ENCODE results near the gene STIM2. TPM values are rescaled to one million over a fixed set of nuclear protein-coding genes. Genes with fewer than 3 reads are reported as not detected.
A peak's percentile ranks its signal among the peaks of the same experiment; 100 is the strongest.

The STIM2 gene
- total and polyA plus RNA-seq, 2 of the 4 experiments (the other 2 are of a cell fraction), result 16.1 to 27.6 TPM

- intact Hi-C loops (cut with micrococcal nuclease), result no loop called here
- CTCF ChIA-PET, result no interaction called here
Measured at GRCh38 chr4:26992657-26993361, 132.2 kb downstream of the STIM2 start.

More at GRCh38 chr4:26992657-26993361, 132.2 kb downstream of the STIM2 start:
- no TSS peak for BruUV-seq (replicated peaks)
- dilution Hi-C loops (cut with HindIII; ENCODE audit: low sequenced_read_pairs, unreplicated experiment), result no loop called here
- POLR2A ChIA-PET (ENCODE audit: unreplicated experiment), result no interaction called here
- no peak overlapping the region for H3K9ac ChIP-seq (ENCODE audit: low read depth, low read length)
- no peak overlapping the region for H4K91ac ChIP-seq (ENCODE audit: insufficient read depth, low read depth, low read length)
- ATAC-seq (ENCODE audit: low read depth) (peak; percentile 85), DNase-seq (peak; percentile 89)
- no peaks in the 10 kb centered on the region for H4K20me1 ChIP-seq (ENCODE audit: insufficient read depth, low read length)
- H3K36me3 ChIP-seq (ENCODE audit: control insufficient read depth, insufficient read depth, low read length), result no peaks in the 10 kb centered on the region
- no peaks in the 10 kb centered on the region for H3K79me1 ChIP-seq (ENCODE audit: low read depth in 1 of 2, low read length in 2 of 2)
- no peak overlapping the region for H2AK5ac ChIP-seq (ENCODE audit: low read depth, low read length)
- H2BK20ac ChIP-seq (ENCODE audit: low read depth, low read length), result no peak overlapping the region
- no peaks in the 10 kb centered on the region for H3K9me3 ChIP-seq (ENCODE audit: control insufficient read depth, insufficient read depth, low read length)
- in situ Hi-C loops (cut with MboI; ENCODE audit: low sequenced_read_pairs), result no loop called here
- no peak overlapping the region for H2AK9ac ChIP-seq (replicated peaks; ENCODE audit: low read depth, low read length, poor library complexity)
- H3K4me1 ChIP-seq (ENCODE audit: control insufficient read depth, insufficient read depth, low read length), result peaks cover 2% of the 10 kb centered on the region; the same call in 1 of the 2 replicates
- H3K14ac ChIP-seq (replicated peaks; ENCODE audit: low read depth, low read length), result no peak overlapping the region
- no peak overlapping the region for H2BK15ac ChIP-seq (ENCODE audit: low read depth, low read length)
- TF ChIP-seq USF2 (IDR thresholded peaks at IDR 0.05; ENCODE audit: low read depth, low read length), result no peak
- TF ChIP-seq RFX5 (IDR thresholded peaks at IDR 0.05; ENCODE audit: low read depth, low read length), result no peak
- no peak for TF ChIP-seq CHD1 (IDR thresholded peaks at IDR 0.05; ENCODE audit: low read depth, low read length)
- no peak for TF ChIP-seq FOS (IDR thresholded peaks at IDR 0.05; ENCODE audit: low read depth, low read length)
- no peak for TF ChIP-seq MAZ (IDR thresholded peaks at IDR 0.05; ENCODE audit: borderline replicate concordance, low read depth, low read length)
- TF ChIP-seq SMC3 (IDR thresholded peaks at IDR 0.05; ENCODE audit: low read depth, low read length), result no peak
- no peak for TF ChIP-seq ELK1 (IDR thresholded peaks at IDR 0.05; ENCODE audit: borderline replicate concordance, low read depth, low read length)
- TF ChIP-seq CEBPB (IDR thresholded peaks at IDR 0.05; ENCODE audit: low read depth, low read length), result no peak
- TF ChIP-seq BHLHE40 (IDR thresholded peaks at IDR 0.05; ENCODE audit: low read depth, low read length), result no peak
- TF ChIP-seq RCOR1 (IDR thresholded peaks at IDR 0.05; ENCODE audit: insufficient replicate concordance, low read length), result no peak
- TF ChIP-seq MAFK (IDR thresholded peaks at IDR 0.05; ENCODE audit: low read depth, low read length), result no peak
- TF ChIP-seq CTCF (conservative IDR thresholded peaks at IDR 0.05; ENCODE audit: low read depth, low read length), result no peak
- TF ChIP-seq NFE2L2 (IDR thresholded peaks at IDR 0.05; ENCODE audit: low read depth, low read length), result no peak
- H3K23ac ChIP-seq (ENCODE audit: low read depth, low read length), result no peak overlapping the region
- H3K18ac ChIP-seq (ENCODE audit: low read depth, low read length), result no peak overlapping the region
- no peak overlapping the region for H2AFZ ChIP-seq (replicated peaks; ENCODE audit: low read length, poor library complexity)
- H3K56ac ChIP-seq (ENCODE audit: extremely low read depth, insufficient read depth, low read length), result no peak overlapping the region
- no peak overlapping the region for H3K4ac ChIP-seq (ENCODE audit: low read depth, low read length)
- no peak overlapping the region for H2BK5ac ChIP-seq (ENCODE audit: low read depth, low read length, poor library complexity, severe bottlenecking)
- no peak overlapping the region for H3K27ac ChIP-seq (ENCODE audit: insufficient read depth, low read length)
- no peak overlapping the region for H4K5ac ChIP-seq (ENCODE audit: low read depth, low read length)
- H4K8ac ChIP-seq (ENCODE audit: low read depth in 2 of 2, low read length in 2 of 2), result no peak overlapping the region
- WGBS, 2 experiments (ENCODE audit: extremely low coverage in 2 of 2, insufficient read length in 1 of 2), result 14% methylated on average over 1 of the region's 3 CpGs; no CpG with 5 or more reads in 1 of the 2 experiments
- no peaks in the 10 kb centered on the region for H3K27me3 ChIP-seq (ENCODE audit: control insufficient read depth, insufficient read depth, low read length)
- H3K4me3 ChIP-seq (ENCODE audit: insufficient read depth, low read depth, low read length), result no peak overlapping the region
- H3K4me2 ChIP-seq (ENCODE audit: low read depth, low read length), result no peak overlapping the region
- H3K9me1 ChIP-seq (ENCODE audit: insufficient read depth, low read length), result no peaks in the 10 kb centered on the region
- H2BK120ac ChIP-seq (ENCODE audit: low read depth, low read length), result no peak overlapping the region
